Prostate gland (tissue), 2 donors: ENCODE measurements around the gene IL16. TPM values are rescaled to one million over a fixed set of nuclear protein-coding genes. Genes with fewer than 3 reads are reported as not detected.
A peak's percentile ranks its signal among the peaks of the same experiment; 100 is the strongest.

Experiments
- DNase-seq: peaks from one replicate; pipeline ENCODE4 v3.0.0-alpha.2; 2019; ENCODE audit warnings: low spot score
- H3K27ac ChIP-seq, 2 donors: fragments of 200-600 bp; sonication (generic); 2 replicates each; pipeline ENCODE4 v1.5.1; 2017 to 2019
- H3K27me3 ChIP-seq: fragments of 200-600 bp; sonication (generic); replicated peaks from 2 replicates; pipeline ENCODE4 v1.5.1; 2019; ENCODE audit not compliant: insufficient read depth
- H3K36me3 ChIP-seq, 2 donors: fragments of 200-600 bp; sonication (generic); 1 replicate in 1 of 2; 2 replicates in 1 of 2; pipeline versions ENCODE4 v1.5.1 to v1.8.1; 2017 to 2019
- H3K4me1 ChIP-seq: fragments of 200-600 bp; sonication (generic); replicated peaks from 2 replicates; pipeline ENCODE4 v1.5.1; 2019
- H3K4me3 ChIP-seq, 2 donors: fragments of 200-600 bp; sonication (generic); 2 replicates each; pipeline ENCODE4 v1.5.1; 2017 to 2019
- H3K9me3 ChIP-seq: fragments of 200-600 bp; sonication (generic); 2 replicates; pipeline ENCODE4 v1.5.1; 2017
- CTCF ChIP-seq, 4 experiments: fragments of 200-600 bp in 2 of 4; fragments of 450-650 bp in 2 of 4; sonication (generic) in 2 of 4; IDR thresholded peaks; 1 replicate in 3 of 4; 2 replicates in 1 of 4; pipeline ENCODE4 v1.5.1; 2016 to 2019; ENCODE audit warnings: antibody characterized with exemption in 4 of 4, mild to moderate bottlenecking in 2 of 4, moderate library complexity in 2 of 4
- POLR2A ChIP-seq: fragments of 450-650 bp; IDR thresholded peaks from one replicate; pipeline ENCODE4 v1.6.1; 2016; ENCODE audit warnings: antibody characterized with exemption, mild to moderate bottlenecking
- POLR2AphosphoS5 ChIP-seq: sonication (generic); formaldehyde crosslinking; IDR thresholded peaks from one replicate; pipeline ENCODE4 v1.6.1; 2017; ENCODE audit warnings: antibody characterized with exemption
- WGBS: methylation state at CpG from one replicate; pipeline ENCODE4 v1.1.5; 2018; 5-methylcytosine and 5-hydroxymethylcytosine counted together
- intact Hi-C: fragments of 100-400 bp; cut with DNase I; formaldehyde crosslinking; loops from one replicate; pipeline ENCODE4 v1.14.2; 2022
- total RNA-seq, 2 donors: library from RNA; depleted of rRNA; stranded (reverse); fragments of >200 nt; gene quantifications; one replicate each; pipeline ENCODE4 v1.1.0, GENCODE V29; 2016

Gene IL16
- total RNA-seq, 2 donors from 2014 or later = 2.7 to 9.9 TPM

- TF ChIP-seq POLR2AphosphoS5 (no peak), POLR2A (no peak), CTCF (IDR thresholded peaks at IDR 0.05) (no peak)
- no peaks in the 10 kb centered on the region for H3K27me3 ChIP-seq
- no peaks in the 10 kb centered on the region for H3K9me3 ChIP-seq
- H3K27ac ChIP-seq = no peak overlapping the region
- DNase-seq = no peak
- no peaks in the 10 kb centered on the region for H3K36me3 ChIP-seq
- H3K4me3 ChIP-seq = no peak overlapping the region
- 93% methylated on average over 4 of the region's 4 CpGs for WGBS
- H3K4me1 ChIP-seq = peaks cover 3% of the 10 kb centered on the region
- intact Hi-C loops = no loop called here
Observed at GRCh38 chr15:81301385-81301784, 104.7 kb downstream of the IL16 start.

- WGBS = 74% methylated on average over 5 of the region's 5 CpGs
Observed at GRCh38 chr15:81301815-81302399, 105.2 kb downstream of the IL16 start.

GRCh38 chr15:81302701-81303109 is 106.0 kb downstream of the IL16 start:
- Histone ChIP-seq H3K4me3 (no peak overlapping the region), H3K27me3 (no peaks in the 10 kb centered on the region), H3K27ac (no peak overlapping the region), H3K9me3 (no peaks in the 10 kb centered on the region), H3K4me1 (peaks cover 3% of the 10 kb centered on the region), H3K36me3 (no peaks in the 10 kb centered on the region)
- WGBS = 82% methylated on average over 6 of the region's 6 CpGs
- intact Hi-C loops = no loop called here
- no peak for DNase-seq
- TF ChIP-seq POLR2AphosphoS5 = no peak
- no peak for TF ChIP-seq CTCF (IDR thresholded peaks at IDR 0.05)
- TF ChIP-seq POLR2A = no peak

More at GRCh38 chr15:81301815-81302399, 105.2 kb downstream of the IL16 start:
- Histone ChIP-seq H3K9me3 (no peaks in the 10 kb centered on the region), H3K36me3 (no peaks in the 10 kb centered on the region), H3K4me3 (no peak overlapping the region), H3K4me1 (peaks cover 3% of the 10 kb centered on the region), H3K27ac (no peak overlapping the region), H3K27me3 (no peaks in the 10 kb centered on the region)
- intact Hi-C loops = no loop called here
- TF ChIP-seq POLR2AphosphoS5 = no peak
- no peak for DNase-seq

GRCh38 chr15:81303244-81304225 is 106.9 kb downstream of the IL16 start:
- no peak for TF ChIP-seq POLR2A
- peak; percentile 49 for TF ChIP-seq POLR2AphosphoS5
- Histone ChIP-seq H3K4me3 (no peak overlapping the region), H3K36me3 (no peaks in the 10 kb centered on the region), H3K27me3 (no peaks in the 10 kb centered on the region), H3K9me3 (no peaks in the 10 kb centered on the region), H3K4me1 (peaks cover 3% of the 10 kb centered on the region), H3K27ac (peak overlapping the region in 1 of 2 donors; percentile 34)
- peak; percentile 49 for DNase-seq
- 63% methylated on average over 9 of the region's 9 CpGs for WGBS
- intact Hi-C loops = no loop called here

GRCh38 chr15:81304226-81304625 is 107.5 kb downstream of the IL16 start:
- intact Hi-C loops = no loop called here
- H3K36me3 ChIP-seq = no peaks in the 10 kb centered on the region
- H3K27me3 ChIP-seq = no peaks in the 10 kb centered on the region
- TF ChIP-seq CTCF (IDR thresholded peaks at IDR 0.05) = no peak
- TF ChIP-seq POLR2AphosphoS5 = no peak
- no peak for TF ChIP-seq POLR2A
- H3K9me3 ChIP-seq = no peaks in the 10 kb centered on the region
- peak overlapping the region in 1 of 2 donors; percentile 34 for H3K27ac ChIP-seq
- WGBS = 47% methylated on average over 5 of the region's 5 CpGs
- H3K4me3 ChIP-seq = no peak overlapping the region
- peaks cover 3% of the 10 kb centered on the region for H3K4me1 ChIP-seq
- no peak for DNase-seq
